Immature natural killer cell (primary cell): Measurements from ENCODE around the gene CD300E. TPM values are rescaled to one million over a fixed set of nuclear protein-coding genes. Genes with fewer than 3 reads are reported as not detected.
A peak's percentile ranks its signal among the peaks of the same experiment; 100 is the strongest.
"Not testable (repeated sequence)": the region's sequence is repeated elsewhere in the genome, so short reads cannot be mapped to it uniquely, and the experiment has no call there.

Experiments
- DNase-seq, 3 donors: peaks; one replicate each; pipeline ENCODE4 v3.0.0; 2022; ENCODE audit warnings: mixed read lengths in 1 of 3
- H3K27ac Mint-ChIP-seq, 6 donors: one replicate each; pipeline ENCODE4 v1.8.0; 2020; ENCODE audit warnings: mixed read lengths in 6 of 6, mild to moderate bottlenecking in 5 of 6, inconsistent platforms in 4 of 6, moderate library complexity in 3 of 6
- H3K27me3 Mint-ChIP-seq, 3 donors: one replicate each; pipeline ENCODE4 v1.8.0; 2020 to 2021; ENCODE audit warnings: low read depth in 3 of 3, mild to moderate bottlenecking in 3 of 3, mixed read lengths in 3 of 3, moderate library complexity in 3 of 3, inconsistent platforms in 1 of 3
- H3K36me3 Mint-ChIP-seq, 3 donors: one replicate each; pipeline ENCODE4 v1.8.0; 2020; ENCODE audit warnings: mixed read lengths in 3 of 3, inconsistent platforms in 2 of 3, mild to moderate bottlenecking in 2 of 3
- H3K4me1 Mint-ChIP-seq, 2 donors: one replicate each; pipeline ENCODE4 v1.8.0; 2020; ENCODE audit warnings: inconsistent platforms in 2 of 2, mild to moderate bottlenecking in 2 of 2, mixed read lengths in 2 of 2, moderate library complexity in 1 of 2
- H3K4me3 Mint-ChIP-seq, 5 donors: one replicate each; pipeline ENCODE4 v1.8.0; 2020; ENCODE audit warnings: mild to moderate bottlenecking in 5 of 5, mixed read lengths in 5 of 5, inconsistent platforms in 3 of 5, moderate library complexity in 3 of 5
- H3K9me3 Mint-ChIP-seq, 6 donors: one replicate each; pipeline ENCODE4 v1.8.0; 2020; ENCODE audit warnings: mild to moderate bottlenecking in 6 of 6, mixed read lengths in 6 of 6, inconsistent platforms in 4 of 6, moderate library complexity in 3 of 6
- polyA plus RNA-seq, 3 donors: library from polyadenylated mRNA; unstranded; fragments of 300-500 nt; fragmentation: Illumina TruSeq; gene quantifications; one replicate each; pipeline ENCODE4 v1.2.3, GENCODE V29; 2021

Gene CD300E
- polyA plus RNA-seq, 3 donors from 2014 or later: 0.28 to 0.79 TPM; not detected in 1

DNA sequence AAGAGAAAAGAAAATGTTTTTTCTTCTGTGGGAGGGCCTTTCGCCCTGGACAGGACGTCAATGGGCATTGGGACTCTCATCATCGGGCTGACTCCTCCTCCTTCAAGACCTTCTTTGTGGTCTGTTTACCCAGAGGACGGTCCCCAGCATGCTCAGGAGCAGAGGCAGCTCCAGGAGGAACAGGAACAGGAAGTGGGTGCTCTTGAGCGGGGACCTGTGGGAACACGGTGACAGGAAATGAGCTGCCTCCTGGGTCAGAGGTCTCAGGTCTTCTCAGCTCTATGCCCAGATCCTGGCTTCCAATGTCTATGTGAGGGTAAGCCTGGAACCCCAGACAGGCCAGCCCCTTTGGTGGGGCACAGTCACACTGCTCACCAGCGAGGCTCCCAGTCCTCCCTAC is 43.6 kb downstream of the CD300E start:
- H3K27ac Mint-ChIP-seq: no peak overlapping the region
- no peak overlapping the region for H3K4me3 Mint-ChIP-seq
- no peak for DNase-seq
- H3K4me1 Mint-ChIP-seq: peaks cover 0 to 2% of the 10 kb centered on the region in 2 donors
- H3K9me3 Mint-ChIP-seq: no peaks in the 10 kb centered on the region
- H3K27me3 Mint-ChIP-seq: peaks cover 2 to 10% (median 3%) of the 10 kb centered on the region in 3 donors
- H3K36me3 Mint-ChIP-seq: peaks cover 0 to 3% (median 0%) of the 10 kb centered on the region in 3 donors

DNA sequence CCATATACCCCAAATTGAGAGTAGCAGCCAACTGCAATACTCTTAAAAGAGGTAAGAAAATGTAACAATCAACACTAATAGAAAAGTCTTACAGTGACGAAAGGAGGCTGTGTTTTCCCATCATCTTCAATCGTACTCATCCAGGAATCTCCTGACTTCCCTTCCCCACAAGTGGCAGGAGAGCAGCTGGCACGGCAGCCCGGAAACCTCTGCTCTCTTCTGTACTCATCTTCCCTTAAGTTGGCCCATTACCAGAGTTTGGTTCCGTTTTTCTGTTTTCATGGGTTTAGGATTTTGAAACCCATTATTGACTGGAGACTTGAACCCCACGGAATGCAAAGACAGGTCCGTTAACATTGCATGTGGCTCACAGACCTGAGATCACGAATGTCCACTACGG is 44.6 kb downstream of the CD300E start:
- H3K27me3 Mint-ChIP-seq: peaks cover 2 to 10% (median 3%) of the 10 kb centered on the region in 3 donors

DNA sequence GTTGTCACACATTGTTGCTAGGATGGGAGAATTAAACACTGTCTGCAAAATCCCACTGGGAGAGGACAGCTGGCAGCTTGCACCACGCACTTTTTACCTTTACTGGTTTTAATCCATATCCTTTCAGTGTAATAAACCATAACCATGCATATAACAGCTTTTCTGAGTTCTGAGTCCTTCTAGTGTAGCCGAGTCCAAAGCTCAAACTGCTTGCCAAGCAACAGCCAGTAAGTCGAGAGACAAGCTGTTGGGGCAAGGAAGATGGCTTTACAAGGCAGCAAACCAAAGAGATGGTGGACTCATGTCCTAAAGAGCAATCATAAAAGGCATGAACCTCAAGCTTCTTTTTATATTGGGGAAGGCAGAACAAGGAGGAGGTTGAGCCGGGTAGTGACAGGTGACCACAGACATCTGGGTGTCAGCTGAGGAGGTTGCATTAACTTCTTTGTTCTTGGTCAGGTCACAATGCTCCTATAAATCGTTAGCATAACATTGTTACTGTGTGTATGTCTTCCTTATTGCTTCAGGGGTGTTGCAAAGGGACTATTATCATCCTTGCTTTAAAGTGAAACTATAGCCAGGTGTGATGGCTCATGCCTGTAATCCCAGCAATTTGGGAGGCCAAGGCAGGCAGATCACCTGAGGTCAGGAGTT is 48.9 kb downstream of the CD300E start:
- no peak for DNase-seq
- Mint-ChIP-seq H3K4me1 (peaks cover 0 to under 1% of the 10 kb centered on the region in 2 donors), H3K27me3 (peaks cover 2 to 16% (median 3%) of the 10 kb centered on the region in 3 donors), H3K4me3 (no peak overlapping the region), H3K27ac (no peak overlapping the region), H3K36me3 (peaks cover 0 to 3% (median 0%) of the 10 kb centered on the region in 3 donors), H3K9me3 (peaks cover 0 to 2% (median 0%) of the 10 kb centered on the region in 6 donors)

More for the DNA sequence above, 44.6 kb downstream of the CD300E start:
- no peaks in the 10 kb centered on the region for H3K9me3 Mint-ChIP-seq
- H3K36me3 Mint-ChIP-seq: peaks cover 0 to 3% (median 0%) of the 10 kb centered on the region in 3 donors
- H3K27ac Mint-ChIP-seq: peak overlapping the region in 1 of 6 donors; percentile 13
- H3K4me3 Mint-ChIP-seq: no peak overlapping the region
- peaks cover 0 to 2% of the 10 kb centered on the region in 2 donors for H3K4me1 Mint-ChIP-seq
- no peak for DNase-seq

DNA sequence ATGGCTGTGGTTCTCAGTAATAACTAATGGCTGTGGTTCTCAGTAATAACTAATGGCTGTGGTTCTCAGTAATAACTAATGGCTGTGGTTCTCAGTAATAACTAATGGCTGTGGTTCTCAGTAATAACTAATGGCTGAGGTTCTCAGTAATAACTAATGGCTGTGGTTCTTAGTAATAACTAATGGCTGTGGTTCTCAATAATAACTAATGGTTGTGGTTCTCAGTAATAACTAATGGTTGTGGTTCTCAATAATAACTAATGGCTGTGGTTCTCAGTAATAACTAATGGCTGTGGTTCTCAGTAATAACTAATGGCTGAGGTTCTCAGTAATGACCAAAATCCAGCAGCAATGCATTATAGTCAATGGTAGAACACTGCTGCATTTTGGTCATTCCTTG is 49.9 kb downstream of the CD300E start:
- H3K4me1 Mint-ChIP-seq, DNase-seq, H3K27ac Mint-ChIP-seq, H3K4me3 Mint-ChIP-seq, H3K9me3 Mint-ChIP-seq, H3K36me3 Mint-ChIP-seq: not testable (repeated sequence)
- H3K27me3 Mint-ChIP-seq: peaks cover 4 to 16% (median 5%) of the 10 kb centered on the region in 3 donors

DNA sequence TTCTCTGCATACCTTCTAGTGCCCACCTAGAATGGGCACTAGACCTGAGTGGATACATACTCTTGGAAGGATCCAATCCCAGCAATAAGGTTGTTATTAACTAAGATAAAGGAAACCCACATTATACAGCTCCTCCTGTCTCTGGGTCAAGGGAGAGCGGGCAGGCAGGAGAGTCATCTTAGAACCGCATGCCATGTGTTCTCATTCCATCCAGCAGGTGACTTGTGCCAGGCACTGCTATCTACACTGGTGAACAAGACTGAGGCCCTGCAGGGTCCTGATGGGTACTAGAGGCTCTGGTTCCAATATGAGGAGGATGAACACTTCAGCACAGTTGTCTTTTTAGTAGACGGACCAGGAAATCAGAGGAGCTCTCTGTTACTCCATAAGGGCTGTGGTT is 50.4 kb downstream of the CD300E start:
- H3K27me3 Mint-ChIP-seq: peaks cover 6 to 19% (median 6%) of the 10 kb centered on the region in 3 donors
- H3K9me3 Mint-ChIP-seq: peaks cover 0 to 4% (median 0%) of the 10 kb centered on the region in 6 donors
- peaks cover 0 to 3% of the 10 kb centered on the region in 2 donors for H3K4me1 Mint-ChIP-seq
- no peak overlapping the region for H3K4me3 Mint-ChIP-seq
- no peak overlapping the region for H3K27ac Mint-ChIP-seq
- peaks cover 0 to 3% (median 0%) of the 10 kb centered on the region in 3 donors for H3K36me3 Mint-ChIP-seq
- no peak for DNase-seq

DNA sequence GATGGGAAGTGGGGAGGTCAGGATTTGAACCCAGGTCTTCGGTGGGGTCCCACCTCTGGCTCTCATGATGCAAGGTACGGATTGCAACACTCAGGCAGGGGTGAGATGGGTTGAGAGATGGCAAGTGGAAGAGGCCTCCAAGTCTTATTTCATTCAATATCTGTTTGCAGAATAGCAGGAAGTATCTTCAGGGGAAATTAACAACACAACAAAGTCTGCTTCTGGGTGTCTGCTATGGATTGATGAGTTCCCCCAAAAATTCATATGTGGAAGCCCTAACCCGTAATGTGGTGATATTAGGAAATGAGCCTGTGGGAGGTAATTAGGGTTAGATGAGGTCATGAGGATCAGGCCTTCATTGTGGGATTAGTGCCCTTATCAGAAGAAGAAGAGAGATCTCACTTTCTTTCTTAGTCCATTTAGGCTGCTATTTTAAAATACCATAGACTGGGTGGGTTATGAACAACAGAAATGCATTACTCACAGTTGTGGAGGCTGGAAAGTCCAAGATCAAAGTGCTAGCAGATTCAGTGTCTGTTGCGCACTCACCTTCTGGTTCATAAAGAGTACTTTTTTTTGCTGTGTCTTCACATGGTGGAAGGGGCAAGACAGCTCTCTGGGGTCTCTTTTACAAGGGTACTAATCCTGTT is 51.8 kb downstream of the CD300E start:
- Mint-ChIP-seq H3K27me3 (peaks cover 6 to 20% (median 6%) of the 10 kb centered on the region in 3 donors), H3K36me3 (peaks cover 0 to 3% (median 0%) of the 10 kb centered on the region in 3 donors)

DNA sequence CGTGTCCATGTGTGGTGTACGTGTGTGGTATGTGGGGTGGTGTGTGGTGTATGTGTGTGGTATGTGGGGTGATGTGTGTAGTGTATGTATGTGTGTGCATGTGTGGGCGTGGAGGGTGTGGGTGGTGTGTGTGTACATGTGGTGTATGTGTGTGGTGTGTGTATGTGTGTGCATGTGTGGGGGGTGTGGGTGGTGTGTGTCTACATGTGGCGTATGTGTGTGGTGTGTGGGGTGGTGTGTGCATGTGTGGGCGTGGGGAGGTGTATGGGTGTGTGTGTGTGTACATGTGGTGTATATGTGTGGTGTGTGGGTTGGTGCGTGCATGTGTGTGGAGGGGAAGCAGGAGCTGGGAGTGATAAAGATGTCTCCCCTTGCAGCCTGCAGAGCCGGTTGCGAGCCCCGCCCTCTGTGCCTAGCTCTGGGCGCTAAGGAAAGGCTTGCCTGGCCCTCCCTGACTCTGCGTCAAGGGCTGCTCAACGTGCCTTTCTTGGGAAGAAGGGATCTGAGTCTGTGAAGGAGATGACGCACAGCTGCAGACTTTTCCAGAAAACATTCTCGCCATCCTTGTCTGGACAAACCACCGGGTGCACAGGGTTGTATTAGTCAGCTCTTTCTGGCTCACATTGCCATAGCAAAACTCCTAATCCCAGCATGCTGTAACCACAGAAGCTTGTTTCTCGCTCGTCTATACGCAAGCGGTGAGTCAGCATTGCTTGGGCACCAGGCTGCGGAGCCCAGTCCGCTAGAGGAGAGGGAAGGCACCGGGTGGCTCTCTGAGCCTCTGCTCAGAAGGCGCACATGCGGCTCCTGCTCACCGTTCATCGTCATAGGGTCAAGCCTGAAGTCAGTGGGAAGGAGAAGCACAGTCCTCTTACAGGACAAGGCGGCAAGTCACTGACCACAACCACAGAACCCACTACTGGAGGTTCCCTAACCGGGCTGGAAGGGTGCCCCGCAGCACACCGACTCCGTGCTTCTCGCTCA is 54.2 kb downstream of the CD300E start:
- peaks cover 0 to 4% (median 0%) of the 10 kb centered on the region in 6 donors for H3K9me3 Mint-ChIP-seq
- no peak for DNase-seq
- no peak overlapping the region for H3K27ac Mint-ChIP-seq
- no peaks in the 10 kb centered on the region for H3K36me3 Mint-ChIP-seq
- H3K4me1 Mint-ChIP-seq: peaks cover 0 to 3% of the 10 kb centered on the region in 2 donors
- peaks cover 4 to 17% (median 7%) of the 10 kb centered on the region in 3 donors for H3K27me3 Mint-ChIP-seq
- no peak overlapping the region for H3K4me3 Mint-ChIP-seq

More for the DNA sequence above, 51.8 kb downstream of the CD300E start:
- no peak for DNase-seq
- peaks cover 0 to 4% (median 0%) of the 10 kb centered on the region in 6 donors for H3K9me3 Mint-ChIP-seq
- no peak overlapping the region for H3K4me3 Mint-ChIP-seq
- H3K27ac Mint-ChIP-seq: peak overlapping the region in 1 of 6 donors; percentile 46
- peaks cover 0 to 3% of the 10 kb centered on the region in 2 donors for H3K4me1 Mint-ChIP-seq

DNA sequence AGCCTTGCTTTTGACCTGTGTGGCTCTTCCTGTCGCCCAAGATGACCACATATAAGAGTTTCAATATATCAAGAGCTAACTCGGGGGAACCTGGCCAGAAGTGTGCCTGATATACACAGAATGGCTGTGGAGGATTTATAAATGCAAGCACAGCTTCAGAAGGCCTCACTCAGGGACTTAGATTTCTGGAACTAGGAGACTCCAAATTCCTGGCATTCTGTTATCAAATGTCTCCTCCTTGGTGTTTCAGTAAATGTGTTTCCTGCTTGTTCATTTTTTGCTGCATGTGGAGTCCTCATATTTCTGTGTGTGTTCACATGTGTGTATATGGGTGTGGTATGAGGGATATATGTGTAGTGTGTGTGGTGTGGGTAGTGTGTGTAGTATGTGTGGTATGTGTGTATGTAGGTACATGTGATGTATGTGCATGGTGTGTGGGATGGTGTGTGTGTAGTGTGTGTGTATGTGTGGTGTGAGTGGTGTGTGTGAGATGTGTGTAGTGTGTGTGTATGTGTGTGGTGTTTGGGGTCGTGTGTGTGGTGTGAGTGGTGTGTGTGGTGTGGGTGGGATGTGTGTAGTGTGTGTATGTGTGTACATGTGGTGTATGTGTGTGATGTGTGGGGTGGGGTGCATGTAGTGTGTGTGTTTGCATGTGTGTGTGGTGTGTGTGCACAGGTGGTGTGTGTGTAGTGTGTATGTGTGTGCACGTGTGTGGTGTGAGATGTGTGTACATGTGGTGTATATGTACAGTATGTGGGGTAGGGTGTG is 55.2 kb downstream of the CD300E start:
- Mint-ChIP-seq H3K9me3 (peaks cover 0 to 4% (median 0%) of the 10 kb centered on the region in 6 donors), H3K27me3 (peaks cover 4 to 17% (median 7%) of the 10 kb centered on the region in 3 donors), H3K4me3 (no peak overlapping the region), H3K4me1 (peaks cover 0 to 3% of the 10 kb centered on the region in 2 donors), H3K36me3 (no peaks in the 10 kb centered on the region), H3K27ac (no peak overlapping the region)
- DNase-seq: no peak

DNA sequence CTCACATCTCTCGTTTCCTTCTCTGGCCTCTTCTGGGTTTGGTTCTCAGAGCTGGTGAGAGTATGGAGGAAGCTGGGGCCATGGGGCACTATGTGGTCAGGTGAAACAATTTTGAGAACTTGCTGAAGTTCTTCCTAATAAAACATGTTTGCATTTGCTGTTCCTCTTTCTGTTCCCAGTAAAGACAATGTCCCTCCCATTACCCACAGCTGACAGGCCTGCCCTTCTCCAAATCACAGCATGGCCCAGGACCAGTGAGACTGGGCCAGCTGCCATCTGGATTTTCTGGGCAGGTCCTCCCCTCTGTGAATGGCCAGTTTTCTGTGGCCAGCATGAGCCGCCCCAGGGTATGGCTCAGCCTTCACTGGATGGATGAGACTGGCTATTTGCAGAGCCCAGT is 56.1 kb downstream of the CD300E start, which contains the start of gene CD300H:
CD300H (minus strand) TSS at position 113 of the 400 bp plus-strand sequence.
- H3K36me3 Mint-ChIP-seq: no peaks in the 10 kb centered on the region
- no peak within 1 kb of the TSS for H3K4me3 Mint-ChIP-seq
- H3K27me3 Mint-ChIP-seq: peaks cover 4 to 17% (median 7%) of the 10 kb centered on the region in 3 donors
- peaks cover 0 to 3% of the 10 kb centered on the region in 2 donors for H3K4me1 Mint-ChIP-seq
- H3K27ac Mint-ChIP-seq: no peak within 1 kb of the TSS
- peaks cover 0 to 4% (median 0%) of the 10 kb centered on the region in 6 donors for H3K9me3 Mint-ChIP-seq
- DNase-seq: no peak

DNA sequence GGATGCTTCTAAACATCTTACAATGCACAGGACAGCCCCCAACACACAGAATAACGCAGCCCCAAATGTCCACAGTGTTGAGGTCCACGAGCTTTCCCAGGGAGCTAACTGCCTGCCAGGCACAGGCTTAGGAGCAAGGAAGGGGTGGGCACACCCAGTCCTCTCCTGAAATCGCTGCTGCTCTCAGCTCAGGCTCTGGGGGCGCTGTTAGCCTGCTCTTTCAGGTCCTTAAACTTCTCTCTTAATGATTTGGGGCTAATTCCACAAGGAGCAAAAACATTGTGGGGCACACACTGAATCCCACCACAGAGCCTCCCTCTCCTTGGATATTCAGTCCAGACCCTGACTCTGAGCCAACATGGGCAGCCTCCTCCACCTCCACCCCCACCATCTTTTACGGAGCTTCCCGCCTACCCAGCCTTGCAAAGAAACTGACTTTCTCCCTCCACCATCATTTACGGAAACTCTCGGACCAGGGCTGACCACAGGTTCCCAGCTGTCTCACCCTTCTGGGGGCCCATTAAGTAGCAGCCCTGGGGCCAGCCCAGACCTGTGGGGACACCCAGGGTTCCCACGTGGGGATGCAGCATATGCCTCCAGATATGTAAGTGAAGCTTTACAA is 57.3 kb downstream of the CD300E start:
- peak in 2 of 3 donors; percentile 11 to 25 for DNase-seq
- H3K27ac Mint-ChIP-seq: no peak overlapping the region
- H3K4me1 Mint-ChIP-seq: peaks cover 0 to 3% of the 10 kb centered on the region in 2 donors
- H3K9me3 Mint-ChIP-seq: peaks cover 0 to 2% (median 0%) of the 10 kb centered on the region in 6 donors
- peaks cover 4 to 20% (median 7%) of the 10 kb centered on the region in 3 donors for H3K27me3 Mint-ChIP-seq
- H3K4me3 Mint-ChIP-seq: no peak overlapping the region
- H3K36me3 Mint-ChIP-seq: no peaks in the 10 kb centered on the region

DNA sequence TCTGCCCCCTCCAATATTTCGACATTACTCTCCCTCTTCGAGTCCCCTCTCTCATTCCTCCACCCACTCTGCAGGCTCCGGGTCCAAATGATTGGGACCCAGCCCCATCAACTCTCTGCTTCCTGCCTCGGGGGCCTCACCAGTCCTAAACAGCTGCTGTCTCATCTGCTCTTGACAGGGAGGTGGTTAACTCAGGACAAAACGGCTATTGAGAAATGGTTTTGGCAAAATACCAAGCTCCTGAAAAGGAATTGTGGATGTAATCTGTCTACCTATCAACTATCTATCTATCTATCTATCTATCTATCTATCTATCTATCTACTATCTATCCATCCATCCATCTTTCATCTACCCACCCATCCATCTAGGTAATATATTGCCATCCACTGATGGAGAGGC is 58.4 kb downstream of the CD300E start:
- peaks cover 0 to 3% of the 10 kb centered on the region in 2 donors for H3K4me1 Mint-ChIP-seq
- DNase-seq: no peak
- H3K4me3 Mint-ChIP-seq: no peak overlapping the region
- H3K27me3 Mint-ChIP-seq: peaks cover 4 to 20% (median 4%) of the 10 kb centered on the region in 3 donors
- no peaks in the 10 kb centered on the region for H3K36me3 Mint-ChIP-seq
- H3K27ac Mint-ChIP-seq: no peak overlapping the region
- H3K9me3 Mint-ChIP-seq: peaks cover 0 to 2% (median 0%) of the 10 kb centered on the region in 6 donors

DNA sequence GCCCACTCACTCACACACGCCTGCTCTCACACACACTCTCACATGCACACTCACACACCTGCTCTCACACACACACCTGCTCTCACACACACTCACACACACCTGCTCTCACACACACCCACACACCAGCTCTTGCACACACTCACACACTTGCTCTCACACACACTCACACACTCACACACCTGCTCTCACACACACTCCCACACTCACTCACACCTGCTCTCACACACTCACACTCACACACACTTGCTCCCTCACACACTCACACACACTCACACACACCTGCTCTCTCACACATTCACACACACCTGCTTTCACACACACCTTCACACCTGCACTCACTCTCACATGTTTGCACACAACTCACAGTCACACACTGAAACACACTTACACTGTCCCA is 60.2 kb downstream of the CD300E start:
- no peak for DNase-seq
- Mint-ChIP-seq H3K27me3 (peaks cover 0 to 18% (median 1%) of the 10 kb centered on the region in 3 donors), H3K27ac (peak overlapping the region in 1 of 6 donors; percentile 81), H3K4me3 (no peak overlapping the region), H3K4me1 (no peaks in the 10 kb centered on the region), H3K36me3 (no peaks in the 10 kb centered on the region), H3K9me3 (peaks cover 0 to 2% (median 0%) of the 10 kb centered on the region in 6 donors)
